GM12801 (cell line): ENCODE data around the gene VENTX.

ENCODE experiments used
- TF ChIP-seq, protein P1 (sequence below): IDR thresholded peaks from one replicate; pipeline ENCODE4 v1.5.1; 2011; ENCODE audit warnings: control low read depth; ENCODE audit not compliant: insufficient read length; ENCODE audit errors: extremely low read depth

VENTX gene

DNA sequence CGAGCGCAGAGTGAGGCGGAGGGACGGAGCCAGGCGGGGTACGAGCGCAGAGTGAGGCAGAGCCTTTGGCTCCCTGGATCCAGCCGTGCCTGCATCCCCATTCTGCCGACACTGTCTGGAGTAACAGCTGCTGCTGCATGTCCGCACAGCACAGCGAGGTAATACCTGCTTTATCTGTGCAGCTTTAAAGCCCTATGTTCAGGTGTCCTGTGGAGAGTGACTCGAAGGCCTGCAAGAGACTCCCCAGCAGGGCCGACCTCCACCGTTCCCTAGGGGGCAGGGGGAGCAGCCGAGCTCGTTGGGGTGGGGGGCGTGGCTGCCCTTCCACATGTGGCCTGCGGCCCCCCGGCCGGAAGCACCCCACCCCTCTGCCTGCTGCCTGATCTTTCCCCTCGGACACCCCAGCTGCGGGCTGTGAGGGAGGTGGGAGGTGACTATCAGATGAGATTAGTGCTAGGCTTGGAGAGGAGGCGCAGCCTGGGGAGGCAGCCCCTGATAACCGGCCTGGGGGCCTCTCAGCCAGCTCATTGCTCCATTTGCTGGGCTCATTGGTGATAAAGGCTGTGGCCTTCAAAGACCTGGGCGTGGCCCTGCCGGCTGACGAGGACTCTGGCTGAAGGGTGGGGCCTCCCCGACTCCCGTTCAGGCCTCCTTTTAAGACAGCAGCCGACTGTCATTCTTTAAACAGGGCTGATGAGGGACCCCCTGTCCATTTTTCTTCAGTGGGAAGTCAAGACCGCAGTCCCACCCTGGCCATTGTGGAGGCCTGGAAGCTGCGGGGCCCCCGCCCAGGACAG, 8.0 kb downstream of the VENTX start:
- TF ChIP-seq, protein P1, sequence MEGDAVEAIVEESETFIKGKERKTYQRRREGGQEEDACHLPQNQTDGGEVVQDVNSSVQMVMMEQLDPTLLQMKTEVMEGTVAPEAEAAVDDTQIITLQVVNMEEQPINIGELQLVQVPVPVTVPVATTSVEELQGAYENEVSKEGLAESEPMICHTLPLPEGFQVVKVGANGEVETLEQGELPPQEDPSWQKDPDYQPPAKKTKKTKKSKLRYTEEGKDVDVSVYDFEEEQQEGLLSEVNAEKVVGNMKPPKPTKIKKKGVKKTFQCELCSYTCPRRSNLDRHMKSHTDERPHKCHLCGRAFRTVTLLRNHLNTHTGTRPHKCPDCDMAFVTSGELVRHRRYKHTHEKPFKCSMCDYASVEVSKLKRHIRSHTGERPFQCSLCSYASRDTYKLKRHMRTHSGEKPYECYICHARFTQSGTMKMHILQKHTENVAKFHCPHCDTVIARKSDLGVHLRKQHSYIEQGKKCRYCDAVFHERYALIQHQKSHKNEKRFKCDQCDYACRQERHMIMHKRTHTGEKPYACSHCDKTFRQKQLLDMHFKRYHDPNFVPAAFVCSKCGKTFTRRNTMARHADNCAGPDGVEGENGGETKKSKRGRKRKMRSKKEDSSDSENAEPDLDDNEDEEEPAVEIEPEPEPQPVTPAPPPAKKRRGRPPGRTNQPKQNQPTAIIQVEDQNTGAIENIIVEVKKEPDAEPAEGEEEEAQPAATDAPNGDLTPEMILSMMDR, result no peak

- TF ChIP-seq, protein P1, result no peak
Observed at GRCh38 chr10:133246236-133246626, 8.6 kb downstream of the VENTX start.

DNA sequence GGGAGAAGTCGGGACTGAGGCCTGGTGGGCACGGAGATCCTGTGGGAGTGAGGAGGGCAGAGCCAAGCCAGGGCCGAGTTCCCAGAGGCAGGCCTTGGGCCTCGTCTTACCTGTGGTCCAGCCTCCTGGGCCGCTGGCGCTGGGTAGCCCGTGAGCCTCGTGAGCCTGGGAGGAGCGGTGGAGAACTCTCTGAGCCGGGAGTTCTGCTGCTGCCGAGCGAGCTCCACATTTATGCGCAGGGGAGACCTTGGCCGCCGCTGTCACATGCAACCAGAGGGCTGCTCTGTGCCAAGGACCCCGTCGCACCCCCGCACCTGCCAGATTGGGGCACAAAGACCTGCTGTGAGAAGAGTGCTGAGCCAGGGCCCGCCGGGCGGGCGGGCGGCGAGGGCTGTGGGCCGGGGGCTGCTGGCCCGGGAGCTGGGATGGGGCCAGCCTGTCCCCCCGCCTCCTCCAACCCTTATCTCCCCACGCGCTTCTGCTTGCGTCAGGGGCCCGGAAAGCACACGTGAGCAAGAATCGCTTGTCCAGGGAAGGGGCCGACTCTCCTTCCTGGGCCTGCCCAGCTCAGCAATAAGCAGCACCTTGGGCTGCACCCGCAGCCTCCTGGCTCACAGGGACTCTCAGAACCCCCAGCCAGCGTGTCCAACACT, 10.2 kb downstream of the VENTX start:
- TF ChIP-seq, protein P1, result no peak

GRCh38 chr10:133248334-133248715, 10.7 kb downstream of the VENTX start:
- TF ChIP-seq, protein P1, result no peak

DNA sequence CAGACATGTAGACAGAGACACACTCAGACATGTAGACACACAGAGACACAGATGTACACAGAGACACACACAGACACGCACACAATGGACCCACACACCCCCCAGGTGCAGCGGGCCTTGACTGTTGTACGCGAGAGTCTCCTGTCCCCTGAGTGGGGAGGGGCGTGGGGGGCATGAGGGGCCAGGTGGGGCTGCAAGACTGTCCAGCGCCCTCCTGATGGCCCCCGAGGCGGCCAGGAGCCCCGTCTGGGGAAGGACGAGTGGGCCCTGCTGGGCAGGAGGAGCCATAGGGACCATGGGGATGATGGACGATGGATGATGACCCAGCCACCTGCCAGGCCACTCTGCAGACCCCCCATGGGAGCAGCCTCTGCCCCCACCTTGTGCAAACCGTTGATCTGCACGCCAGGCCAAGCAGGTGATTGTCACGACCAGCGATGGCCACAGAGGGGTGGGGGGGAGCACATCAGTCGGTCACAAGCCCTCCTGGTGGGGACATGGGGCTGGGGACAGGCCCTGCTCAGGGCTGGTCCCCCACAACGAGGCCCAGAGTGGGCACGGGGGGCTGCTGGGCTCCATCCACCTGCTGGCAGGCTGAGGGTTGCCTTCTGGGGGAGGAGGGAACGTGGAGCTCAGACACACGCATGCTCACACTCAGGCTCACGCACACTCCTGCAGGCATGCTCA, 11.6 kb downstream of the VENTX start:
- TF ChIP-seq, protein P1, result no peak

- TF ChIP-seq, protein P1, result no peak
Observed at GRCh38 chr10:133249975-133250754, 12.5 kb downstream of the VENTX start.
